WI38 (cell line): Measurements from ENCODE around the gene ASB10.

Experiments used
- H3K4me3 ChIP-seq: 2 replicates; pipeline ENCODE4 v1.5.1; 2011; ENCODE audit warnings: low read depth, mild to moderate bottlenecking, control low read depth, low read length
- TF ChIP-seq, protein P1 (sequence below): IDR thresholded peaks from 2 replicates; pipeline ENCODE4 v1.5.1; 2012; ENCODE audit warnings: low read depth, mild to moderate bottlenecking, control low read depth, low read length

The ASB10 gene

DNA sequence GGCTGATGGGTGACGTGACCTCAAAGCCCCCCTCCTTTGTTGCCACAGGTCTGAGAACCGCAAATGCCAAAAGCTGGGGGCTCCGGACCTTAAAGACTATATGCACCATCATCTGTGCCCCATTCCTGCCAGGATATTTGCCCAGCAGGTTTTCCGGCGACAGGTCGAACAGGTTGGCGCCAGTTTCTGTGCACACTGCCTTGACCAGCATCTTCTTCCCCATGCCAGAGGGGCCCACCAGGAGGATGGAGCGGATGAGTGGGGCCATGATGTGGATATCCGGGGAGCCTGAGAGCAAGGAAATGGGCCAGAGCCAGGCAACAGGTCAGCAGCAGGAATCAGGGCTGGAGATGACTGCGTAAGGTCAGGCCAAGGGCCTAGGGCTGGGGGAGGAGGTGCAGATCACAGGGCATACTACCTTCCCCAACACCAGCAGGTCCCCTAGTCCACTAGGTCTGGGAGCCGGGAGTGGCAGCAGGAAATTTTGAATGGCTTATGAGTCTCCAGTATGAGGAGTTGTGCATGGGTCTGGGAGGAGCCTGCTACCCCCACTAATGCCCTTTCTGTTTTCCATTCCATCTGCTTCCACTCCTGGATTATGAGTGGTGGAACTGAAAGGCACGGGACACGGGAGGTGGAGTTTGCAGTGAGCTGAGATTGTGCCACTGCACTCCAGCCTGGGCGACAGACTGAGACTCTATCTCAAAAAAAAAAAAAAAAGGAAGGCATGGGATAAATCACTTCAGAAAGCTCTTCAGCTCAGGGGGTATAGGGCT lies 6.3 kb upstream of the ASB10 start:
- TF ChIP-seq, protein P1, sequence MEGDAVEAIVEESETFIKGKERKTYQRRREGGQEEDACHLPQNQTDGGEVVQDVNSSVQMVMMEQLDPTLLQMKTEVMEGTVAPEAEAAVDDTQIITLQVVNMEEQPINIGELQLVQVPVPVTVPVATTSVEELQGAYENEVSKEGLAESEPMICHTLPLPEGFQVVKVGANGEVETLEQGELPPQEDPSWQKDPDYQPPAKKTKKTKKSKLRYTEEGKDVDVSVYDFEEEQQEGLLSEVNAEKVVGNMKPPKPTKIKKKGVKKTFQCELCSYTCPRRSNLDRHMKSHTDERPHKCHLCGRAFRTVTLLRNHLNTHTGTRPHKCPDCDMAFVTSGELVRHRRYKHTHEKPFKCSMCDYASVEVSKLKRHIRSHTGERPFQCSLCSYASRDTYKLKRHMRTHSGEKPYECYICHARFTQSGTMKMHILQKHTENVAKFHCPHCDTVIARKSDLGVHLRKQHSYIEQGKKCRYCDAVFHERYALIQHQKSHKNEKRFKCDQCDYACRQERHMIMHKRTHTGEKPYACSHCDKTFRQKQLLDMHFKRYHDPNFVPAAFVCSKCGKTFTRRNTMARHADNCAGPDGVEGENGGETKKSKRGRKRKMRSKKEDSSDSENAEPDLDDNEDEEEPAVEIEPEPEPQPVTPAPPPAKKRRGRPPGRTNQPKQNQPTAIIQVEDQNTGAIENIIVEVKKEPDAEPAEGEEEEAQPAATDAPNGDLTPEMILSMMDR = no peak
- H3K4me3 ChIP-seq = no peak overlapping the region

- no peak overlapping the region for H3K4me3 ChIP-seq
- TF ChIP-seq, protein P1 = no peak
Observed at GRCh38 chr7:151192002-151192539, 5.0 kb upstream of the ASB10 start.

DNA sequence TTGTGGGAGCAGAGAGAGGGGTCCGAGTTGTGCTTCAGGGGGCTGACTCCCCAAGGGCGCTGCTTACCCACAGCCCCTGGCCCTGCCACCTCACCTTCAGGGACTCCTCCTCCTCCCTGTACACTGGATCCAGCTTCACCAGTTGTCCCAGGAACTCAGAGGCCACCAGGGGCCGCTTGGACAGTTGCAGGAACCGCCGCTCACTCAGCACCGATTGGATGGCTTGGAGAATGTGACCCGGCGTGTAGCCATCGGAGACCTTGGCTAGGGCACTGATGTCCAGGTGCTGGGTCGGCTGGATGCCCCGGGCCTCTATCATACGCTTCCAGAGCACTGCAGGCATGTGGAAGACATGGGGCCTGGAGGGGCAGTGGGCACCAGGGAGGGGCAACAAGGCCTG lies 4.5 kb upstream of the ASB10 start:
- TF ChIP-seq, protein P1 = no peak
- H3K4me3 ChIP-seq = no peak overlapping the region

DNA sequence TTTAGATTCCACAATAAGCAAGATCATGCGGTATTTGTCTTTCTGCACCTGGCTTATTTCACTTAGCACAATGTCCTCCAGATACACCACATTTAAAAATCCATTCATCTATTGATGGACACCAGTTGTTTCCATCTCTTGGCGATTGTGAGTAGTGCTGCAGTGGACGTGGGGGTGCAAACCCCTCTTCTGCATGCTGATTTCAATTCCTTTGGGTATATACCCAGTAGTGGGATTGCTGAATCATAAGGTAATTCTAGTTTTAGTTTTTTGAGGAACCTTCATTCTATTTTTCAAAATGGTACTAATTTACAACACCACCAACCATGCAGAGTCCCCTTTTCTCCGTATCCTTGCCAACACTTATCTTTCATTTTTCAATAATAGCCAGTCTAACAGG lies 2.0 kb upstream of the ASB10 start:
- TF ChIP-seq, protein P1 = no peak
- no peak overlapping the region for H3K4me3 ChIP-seq

GRCh38 chr7:151188252-151188542 lies 1.1 kb upstream of the ASB10 start:
- TF ChIP-seq, protein P1 = no peak
- no peak overlapping the region for H3K4me3 ChIP-seq

DNA sequence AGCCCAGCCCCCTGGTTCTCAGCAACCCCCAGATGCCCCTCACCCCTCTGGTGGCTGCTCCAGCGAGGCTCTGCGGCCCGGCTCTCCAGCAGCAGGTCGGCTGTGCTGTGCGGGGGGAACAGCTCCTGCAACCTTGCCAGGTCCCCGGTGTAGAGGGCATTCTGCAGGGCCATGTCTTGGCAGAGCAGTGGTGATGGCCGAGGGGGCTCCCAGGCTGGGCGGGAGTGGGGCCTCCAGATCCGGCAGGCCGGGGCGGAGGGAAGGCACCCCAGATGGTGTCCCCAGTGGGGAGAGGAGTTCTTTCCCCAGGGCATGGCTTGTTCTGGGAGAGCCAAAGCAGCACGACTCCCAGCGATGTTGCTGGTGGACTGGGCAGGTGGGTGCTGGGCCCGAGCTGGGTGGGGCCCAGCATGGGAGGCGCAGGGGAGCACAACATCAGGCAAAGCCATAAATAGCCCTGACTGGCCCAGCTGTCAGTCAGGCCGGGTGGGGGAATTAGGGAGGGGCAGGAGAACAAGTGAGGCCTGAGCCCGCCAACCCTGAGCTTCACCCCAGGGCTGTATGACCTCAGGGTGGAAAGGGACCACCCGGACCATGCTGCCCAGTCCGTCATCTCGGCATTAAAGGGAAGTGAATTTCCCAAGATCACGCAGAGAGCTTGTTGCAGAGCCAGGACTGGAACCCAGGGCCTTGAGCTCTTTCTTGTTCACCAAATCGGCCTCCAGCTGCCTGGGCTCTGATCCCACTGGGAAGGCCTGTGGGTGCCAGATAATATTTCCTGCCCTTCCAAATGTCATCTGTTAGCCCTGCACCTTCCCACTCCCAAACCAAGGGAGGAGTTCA lies 580 bp upstream of the ASB10 start:
- H3K4me3 ChIP-seq = no peak overlapping the region
- TF ChIP-seq, protein P1 = no peak
